Sigmoid colon (tissue), 3 donors: ENCODE data around the gene RBFOX2.

ENCODE experiments used
- POLR2A ChIP-seq, 2 donors: fragments of 450-650 bp; IDR thresholded peaks; one replicate each; pipeline ENCODE4 v1.6.1; 2016; ENCODE audit warnings: antibody characterized with exemption in 2 of 2, mild to moderate bottlenecking in 2 of 2, moderate library complexity in 2 of 2
- TF ChIP-seq, protein P1 (sequence below), 4 experiments: fragments of 450-650 bp in 3 of 4; fragments of 200-600 bp in 1 of 4; IDR thresholded peaks; one replicate each; pipeline ENCODE4 v1.5.1; 2016 to 2019; ENCODE audit warnings: antibody characterized with exemption in 4 of 4, mild to moderate bottlenecking in 3 of 4, moderate library complexity in 2 of 4

DNA sequence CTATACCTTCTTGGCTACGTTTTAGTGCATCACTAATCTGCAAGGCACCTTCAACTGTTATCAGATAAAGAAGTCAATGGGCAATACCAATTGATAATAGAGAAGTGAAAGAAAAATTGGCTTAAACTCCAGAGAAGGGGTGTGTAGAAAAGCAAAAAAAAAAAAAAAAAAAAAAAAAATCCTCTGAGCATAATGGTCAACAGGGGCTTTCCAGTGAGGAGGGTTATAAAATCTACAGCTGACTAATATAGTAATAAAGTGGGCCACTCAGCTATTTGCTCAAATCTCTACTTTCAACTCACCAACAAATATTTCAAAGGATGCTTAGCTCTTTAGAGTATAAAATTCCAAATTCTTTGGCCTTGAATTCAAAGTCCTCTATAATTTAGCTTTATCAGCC is 233.1 kb downstream of the RBFOX2 start:
- TF ChIP-seq, protein P1, sequence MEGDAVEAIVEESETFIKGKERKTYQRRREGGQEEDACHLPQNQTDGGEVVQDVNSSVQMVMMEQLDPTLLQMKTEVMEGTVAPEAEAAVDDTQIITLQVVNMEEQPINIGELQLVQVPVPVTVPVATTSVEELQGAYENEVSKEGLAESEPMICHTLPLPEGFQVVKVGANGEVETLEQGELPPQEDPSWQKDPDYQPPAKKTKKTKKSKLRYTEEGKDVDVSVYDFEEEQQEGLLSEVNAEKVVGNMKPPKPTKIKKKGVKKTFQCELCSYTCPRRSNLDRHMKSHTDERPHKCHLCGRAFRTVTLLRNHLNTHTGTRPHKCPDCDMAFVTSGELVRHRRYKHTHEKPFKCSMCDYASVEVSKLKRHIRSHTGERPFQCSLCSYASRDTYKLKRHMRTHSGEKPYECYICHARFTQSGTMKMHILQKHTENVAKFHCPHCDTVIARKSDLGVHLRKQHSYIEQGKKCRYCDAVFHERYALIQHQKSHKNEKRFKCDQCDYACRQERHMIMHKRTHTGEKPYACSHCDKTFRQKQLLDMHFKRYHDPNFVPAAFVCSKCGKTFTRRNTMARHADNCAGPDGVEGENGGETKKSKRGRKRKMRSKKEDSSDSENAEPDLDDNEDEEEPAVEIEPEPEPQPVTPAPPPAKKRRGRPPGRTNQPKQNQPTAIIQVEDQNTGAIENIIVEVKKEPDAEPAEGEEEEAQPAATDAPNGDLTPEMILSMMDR (IDR thresholded peaks at IDR 0.05), result no peak
- no peak for TF ChIP-seq POLR2A (IDR thresholded peaks at IDR 0.05)
